Measurements from ENCODE around the gene GPA33. TPM values are rescaled to one million over a fixed set of nuclear protein-coding genes. Genes with fewer than 3 reads are reported as not detected.

GPA33 gene
- total RNA-seq, 1 donor from 2014 or later: 1.2 TPM

GRCh38 chr1:167136191-167136614 lies 46.0 kb upstream of the GPA33 start:
- DNase-seq (ENCODE audit: low spot score in 2 of 2, unreplicated experiment in 2 of 2): no peak
- Mint-ChIP-seq H3K9me3 (no peaks in the 10 kb centered on the region), H3K27me3 (ENCODE audit: low read depth) (no peaks in the 10 kb centered on the region), H3K36me3 (no peaks in the 10 kb centered on the region), H3K27ac (no peak overlapping the region), H3K4me3 (no peak overlapping the region), H3K4me1 (peaks cover 6% of the 10 kb centered on the region)
- no peak for TF ChIP-seq CTCF (IDR thresholded peaks at IDR 0.05; ENCODE audit: unreplicated experiment)

GRCh38 chr1:167135281-167135840 lies 45.2 kb upstream of the GPA33 start:
- H3K27ac Mint-ChIP-seq: no peak overlapping the region
- H3K36me3 Mint-ChIP-seq: no peaks in the 10 kb centered on the region
- no peak for DNase-seq (ENCODE audit: low spot score in 2 of 2, unreplicated experiment in 2 of 2)
- no peaks in the 10 kb centered on the region for H3K27me3 Mint-ChIP-seq (ENCODE audit: low read depth)
- H3K9me3 Mint-ChIP-seq: no peaks in the 10 kb centered on the region
- H3K4me3 Mint-ChIP-seq: no peak overlapping the region
- H3K4me1 Mint-ChIP-seq: peaks cover 6% of the 10 kb centered on the region
- no peak for TF ChIP-seq CTCF (IDR thresholded peaks at IDR 0.05; ENCODE audit: unreplicated experiment)

- peaks cover 4% of the 10 kb centered on the region for H3K4me1 Mint-ChIP-seq
- no peaks in the 10 kb centered on the region for H3K9me3 Mint-ChIP-seq
- peaks cover 6% of the 10 kb centered on the region for H3K27me3 Mint-ChIP-seq (ENCODE audit: low read depth)
- DNase-seq (ENCODE audit: low spot score in 2 of 2, unreplicated experiment in 2 of 2): no peak
- no peak for TF ChIP-seq CTCF (IDR thresholded peaks at IDR 0.05; ENCODE audit: unreplicated experiment)
- no peaks in the 10 kb centered on the region for H3K36me3 Mint-ChIP-seq
- H3K27ac Mint-ChIP-seq: no peak overlapping the region
- H3K4me3 Mint-ChIP-seq: no peak overlapping the region
Measured at GRCh38 chr1:167132301-167133010, 42.3 kb upstream of the GPA33 start.

GRCh38 chr1:167130829-167131510 lies 40.8 kb upstream of the GPA33 start:
- no peak for DNase-seq (ENCODE audit: low spot score in 2 of 2, unreplicated experiment in 2 of 2)
- H3K27me3 Mint-ChIP-seq (ENCODE audit: low read depth): peaks cover 10% of the 10 kb centered on the region
- no peaks in the 10 kb centered on the region for H3K4me1 Mint-ChIP-seq
- no peaks in the 10 kb centered on the region for H3K36me3 Mint-ChIP-seq
- no peak for TF ChIP-seq CTCF (IDR thresholded peaks at IDR 0.05; ENCODE audit: unreplicated experiment)
- no peak overlapping the region for H3K27ac Mint-ChIP-seq
- no peak overlapping the region for H3K4me3 Mint-ChIP-seq
- no peaks in the 10 kb centered on the region for H3K9me3 Mint-ChIP-seq

- no peaks in the 10 kb centered on the region for H3K36me3 Mint-ChIP-seq
- no peak for DNase-seq (ENCODE audit: low spot score in 2 of 2, unreplicated experiment in 2 of 2)
- no peak overlapping the region for H3K4me3 Mint-ChIP-seq
- no peaks in the 10 kb centered on the region for H3K4me1 Mint-ChIP-seq
- TF ChIP-seq CTCF (IDR thresholded peaks at IDR 0.05; ENCODE audit: unreplicated experiment): no peak
- peaks cover 10% of the 10 kb centered on the region for H3K27me3 Mint-ChIP-seq (ENCODE audit: low read depth)
- no peaks in the 10 kb centered on the region for H3K9me3 Mint-ChIP-seq
- no peak overlapping the region for H3K27ac Mint-ChIP-seq
Measured at GRCh38 chr1:167128261-167129227, 38.4 kb upstream of the GPA33 start.
